ENCODE data around the gene P2RX5.

DNA sequence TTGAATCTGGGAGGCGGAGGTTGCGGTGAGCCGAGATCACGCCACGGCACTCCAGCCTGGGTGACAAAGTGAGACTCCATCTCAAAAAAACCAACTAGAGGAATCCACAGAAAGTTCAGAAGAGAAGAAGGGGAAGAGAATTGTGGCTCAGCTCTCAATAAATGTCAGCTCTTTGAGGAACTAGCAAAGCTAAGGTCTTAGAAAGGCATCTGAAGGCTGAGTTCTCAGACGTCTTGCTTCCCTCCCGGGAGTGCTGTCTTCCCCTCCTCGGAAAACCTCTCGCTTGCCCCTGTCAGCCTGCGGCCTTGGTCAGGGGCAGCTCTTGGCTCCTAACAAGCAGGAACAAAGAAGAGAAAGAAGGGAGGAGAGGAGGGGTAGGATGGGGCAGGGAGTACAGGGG is 65.2 kb downstream of the P2RX5 start:
- TF ChIP-seq CTCF (IDR thresholded peaks at IDR 0.05) (no peak), POLR2A (IDR thresholded peaks at IDR 0.05) (no peak), EP300 (IDR thresholded peaks at IDR 0.05) (no peak), POLR2AphosphoS5 (IDR thresholded peaks at IDR 0.05) (no peak)

Data from gastroesophageal sphincter (tissue), 3 donors.